ENCODE measurements around the gene SGTA.

The SGTA gene

DNA sequence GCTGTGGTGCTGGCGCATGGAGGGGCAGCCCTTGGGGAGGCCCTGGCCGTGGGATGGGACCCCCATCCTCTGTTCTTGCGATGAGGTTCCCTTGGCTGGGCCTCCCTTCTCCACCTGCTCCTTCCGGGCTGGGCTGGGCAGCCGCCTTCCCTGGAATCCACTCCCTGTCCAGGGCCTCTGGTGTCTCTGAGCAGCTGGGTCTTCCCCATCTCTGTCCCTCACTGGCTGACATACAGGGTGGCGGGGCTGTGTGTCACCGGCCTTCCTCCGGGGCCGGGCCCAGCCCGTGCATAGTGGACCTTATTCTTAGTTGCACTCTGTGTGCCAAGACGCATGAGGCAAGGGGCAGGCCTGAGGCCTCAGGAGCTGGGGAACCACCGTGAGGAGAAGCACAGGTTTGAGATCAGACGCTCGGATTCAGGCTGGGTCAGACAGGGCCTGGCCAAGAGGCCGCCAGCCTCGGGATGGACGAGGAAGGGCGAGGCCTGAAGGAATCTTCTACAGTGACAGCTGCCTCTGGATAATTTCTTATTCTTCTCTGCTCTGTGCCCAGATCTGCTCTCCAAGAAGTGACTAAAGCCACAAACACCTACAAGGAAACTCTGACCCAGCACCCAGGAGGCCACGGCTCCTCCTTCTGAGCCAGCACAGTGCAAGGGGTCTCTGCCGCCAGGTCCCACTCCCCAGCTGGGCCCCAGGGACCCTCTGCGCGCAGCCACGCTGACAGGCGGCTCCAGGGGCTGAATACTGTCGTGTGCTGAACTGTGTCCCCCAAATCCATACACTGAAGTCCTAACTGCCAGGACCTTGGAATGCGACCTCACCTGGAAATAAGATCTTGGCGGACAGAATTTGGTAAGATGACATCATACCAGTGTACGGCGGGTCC is 11.0 kb downstream of the SGTA start:
- DNase-seq (ENCODE audit: low spot score) = no peak

DNA sequence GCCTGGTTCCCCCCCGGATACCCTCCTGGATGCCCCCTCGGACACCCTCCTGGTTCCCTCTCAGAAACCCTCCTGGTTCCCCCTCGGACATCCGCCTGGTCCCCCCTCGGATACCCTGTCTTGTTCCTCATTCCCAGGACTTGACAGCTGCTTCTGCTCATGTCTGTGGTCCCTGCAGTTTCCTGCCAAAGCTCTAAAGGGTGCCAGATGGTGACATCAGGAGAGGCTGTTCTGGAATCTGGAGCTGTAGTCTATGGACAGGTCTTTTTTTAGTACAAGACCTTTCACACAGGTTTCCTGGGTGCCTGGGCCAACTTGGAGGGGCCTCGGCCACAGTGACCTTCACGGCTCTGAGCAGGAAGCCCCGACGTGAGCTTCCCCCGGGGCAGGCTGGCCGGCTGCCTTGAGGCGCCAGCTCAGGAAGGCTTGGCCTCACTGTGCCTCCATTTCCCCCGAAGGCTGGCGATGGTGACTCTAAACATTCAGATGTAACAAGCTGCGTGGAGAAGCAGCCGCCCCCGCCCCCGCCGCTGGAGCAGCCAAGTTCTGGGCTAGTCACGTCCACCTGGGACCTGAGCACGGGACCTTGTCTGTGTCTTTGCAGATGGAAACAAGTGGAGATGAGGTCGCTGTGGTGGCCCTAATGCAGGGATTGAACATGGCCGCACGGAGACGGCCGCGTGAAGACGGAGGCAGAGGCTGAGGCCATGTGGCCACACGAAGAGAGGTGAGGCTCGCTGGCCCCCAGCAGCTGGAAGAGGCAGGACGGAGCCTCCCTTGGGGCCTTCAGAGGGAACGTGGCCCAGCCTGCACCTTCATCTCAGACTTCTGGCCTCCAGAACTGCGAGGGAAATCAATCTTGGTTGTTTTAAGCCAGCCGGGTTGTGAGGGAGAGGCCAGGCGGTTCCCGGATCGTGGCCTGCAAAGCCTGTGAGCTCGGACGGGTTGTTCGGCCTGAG is 12.7 kb downstream of the SGTA start:
- peak; percentile 60 for DNase-seq (ENCODE audit: low spot score)

DNA sequence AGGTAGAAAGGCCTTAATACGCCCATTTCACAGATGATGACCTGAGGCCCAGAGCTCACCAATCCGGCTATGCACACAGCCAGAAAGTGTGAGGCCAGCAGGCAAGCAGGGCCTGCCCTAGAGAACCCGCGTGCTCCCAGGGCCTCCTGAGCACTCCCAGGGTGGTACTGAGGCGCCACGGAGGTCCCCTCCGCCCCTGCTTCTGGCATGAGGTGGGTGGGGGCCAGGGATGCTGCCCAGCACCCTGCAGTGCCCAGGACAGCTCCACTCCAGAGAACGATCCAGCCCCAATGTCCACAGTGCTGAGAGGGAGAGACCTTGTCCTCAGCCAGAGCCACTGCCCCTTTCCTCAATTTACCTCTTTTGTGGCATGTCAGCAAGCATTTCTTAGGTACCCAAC is 13.9 kb downstream of the SGTA start:
- peak; percentile 14 for DNase-seq (ENCODE audit: low spot score)

DNA sequence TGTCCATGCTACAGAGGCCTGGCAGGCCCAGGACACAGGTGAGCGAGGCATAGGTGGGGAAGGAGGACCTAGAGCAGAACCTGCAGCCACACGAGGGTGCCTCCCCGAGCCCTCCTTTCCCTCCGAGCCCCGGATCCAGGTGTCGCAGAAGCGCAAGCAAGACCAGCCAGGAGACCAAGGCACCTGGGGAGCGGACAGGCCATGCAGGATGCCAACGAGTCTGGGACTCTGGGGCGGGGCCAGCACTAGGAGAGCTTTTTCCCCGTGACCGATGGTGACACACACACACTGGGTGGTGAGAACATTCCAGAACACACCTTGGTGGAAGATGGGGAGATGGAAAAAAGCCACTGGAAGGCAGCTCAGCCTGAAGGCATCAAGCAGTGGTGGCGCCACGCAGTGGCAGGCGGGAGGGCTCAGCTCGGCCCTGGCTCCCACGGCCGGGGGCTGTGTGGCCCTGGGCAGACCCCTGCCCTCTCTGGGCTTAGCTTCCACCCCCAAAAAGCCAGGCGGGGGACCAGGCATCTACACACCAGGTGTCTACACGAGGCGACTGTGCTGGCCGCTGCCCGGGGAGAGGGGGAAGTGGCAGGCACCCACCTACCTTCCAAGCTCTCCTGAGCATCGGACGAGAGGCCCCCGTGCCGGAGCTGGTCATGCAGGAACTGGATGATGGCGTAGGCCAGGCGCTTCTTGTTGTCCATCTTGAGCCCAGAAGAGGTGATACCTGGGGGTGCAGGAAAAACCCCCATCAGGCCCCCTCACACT is 14.5 kb downstream of the SGTA start:
- peak; percentile 20 for DNase-seq (ENCODE audit: low spot score)

DNA sequence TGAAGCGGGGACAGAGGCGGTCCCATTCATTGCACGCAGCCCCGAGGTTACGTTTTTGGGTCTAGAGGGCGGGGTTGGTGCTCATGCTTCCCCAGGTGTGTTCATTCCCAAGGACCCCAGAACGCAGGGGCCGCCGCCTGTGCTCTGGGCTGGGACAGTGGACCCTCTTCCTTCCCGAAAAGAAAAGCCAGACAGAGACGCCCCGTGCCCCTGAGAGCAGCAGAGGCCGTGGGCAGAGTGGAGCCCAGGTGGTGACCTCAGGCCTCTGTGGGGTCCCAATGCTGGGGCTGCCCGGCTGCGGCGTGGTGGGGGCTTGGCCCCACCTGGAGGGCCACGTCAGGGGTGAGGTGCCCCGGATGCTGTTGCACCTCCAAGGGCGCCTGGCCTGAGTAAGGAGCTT is 15.4 kb downstream of the SGTA start:
- DNase-seq (ENCODE audit: low spot score) = peak; percentile 22

DNA sequence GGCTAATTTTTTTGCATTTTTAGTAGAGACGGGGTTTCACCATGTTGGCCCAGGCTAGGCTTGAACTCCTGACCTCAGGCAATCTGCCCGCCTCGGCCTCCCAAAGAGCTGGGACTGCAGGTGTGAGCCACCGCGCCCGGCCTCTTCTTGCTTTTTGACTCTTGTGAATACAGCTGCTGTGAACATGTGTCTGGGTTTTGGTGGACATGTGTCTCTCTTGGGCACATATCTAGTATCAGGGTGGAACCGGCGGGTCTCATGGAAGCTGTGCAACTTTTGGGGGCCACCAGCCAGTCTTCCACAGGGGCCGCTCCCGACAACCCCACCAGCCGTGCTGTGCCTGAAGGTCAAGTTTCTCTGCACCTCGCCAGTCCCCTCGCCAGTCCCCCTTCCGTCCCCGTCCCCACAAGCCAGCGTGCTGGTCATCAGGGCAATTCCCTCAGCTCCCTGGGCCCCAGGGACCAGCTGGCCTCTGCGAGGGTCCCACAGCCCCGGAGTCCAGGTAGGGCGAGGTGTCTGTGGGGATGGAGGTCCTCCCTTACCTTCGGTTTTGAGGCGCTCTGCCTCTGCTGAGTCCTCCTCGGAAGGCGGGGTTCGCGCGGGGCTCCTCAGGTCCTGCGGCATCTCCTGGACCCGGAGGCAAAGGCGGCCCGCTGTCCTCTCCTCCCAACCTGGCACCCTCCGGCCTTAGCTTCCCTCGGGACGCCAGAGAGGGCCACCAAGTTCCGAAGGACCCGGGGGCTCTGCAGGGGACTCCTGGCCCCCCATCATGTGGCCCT is 16.3 kb downstream of the SGTA start:
- peak; percentile 22 for DNase-seq (ENCODE audit: low spot score)

DNA sequence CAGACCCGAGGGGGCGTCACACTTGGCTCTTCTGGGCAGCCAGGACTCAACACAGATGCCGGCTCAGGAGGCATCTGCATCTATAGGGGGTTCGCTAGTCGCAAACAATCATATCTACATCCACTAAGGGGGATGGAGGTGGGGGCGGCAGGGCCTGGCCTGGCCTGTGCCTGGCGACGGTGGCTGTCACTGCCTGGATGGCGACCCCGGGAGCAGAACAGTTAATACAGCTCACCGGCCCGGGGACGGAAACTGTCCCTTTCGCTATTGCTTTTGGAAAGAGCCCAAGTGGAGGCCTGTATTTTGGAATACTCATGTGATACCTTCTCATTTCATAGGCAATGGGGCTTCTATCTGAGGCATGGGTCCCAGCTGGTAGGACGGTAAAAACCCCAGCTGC is 17.7 kb downstream of the SGTA start:
- no peak for DNase-seq (ENCODE audit: low spot score)

DNA sequence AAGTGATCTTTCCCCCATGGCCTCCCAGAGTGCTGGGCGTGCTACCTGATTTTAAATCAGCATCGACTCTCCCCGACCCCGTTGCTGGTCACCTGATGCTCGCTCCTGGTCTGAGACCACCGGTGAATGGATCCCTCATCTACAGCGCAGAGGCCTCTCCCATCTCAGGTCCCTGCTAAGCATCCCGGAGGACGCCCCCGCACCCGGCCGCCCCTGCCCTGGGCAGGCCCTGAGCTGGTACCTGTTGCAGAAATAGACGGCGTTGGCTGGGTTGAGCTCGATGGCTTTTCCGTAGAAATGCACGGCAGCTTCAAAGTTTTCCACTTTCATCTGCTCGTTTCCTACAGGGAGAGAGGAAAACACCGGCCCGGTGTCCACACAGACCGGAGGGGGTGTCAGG is 18.1 kb downstream of the SGTA start:
- DNase-seq (ENCODE audit: low spot score) = no peak

DNA sequence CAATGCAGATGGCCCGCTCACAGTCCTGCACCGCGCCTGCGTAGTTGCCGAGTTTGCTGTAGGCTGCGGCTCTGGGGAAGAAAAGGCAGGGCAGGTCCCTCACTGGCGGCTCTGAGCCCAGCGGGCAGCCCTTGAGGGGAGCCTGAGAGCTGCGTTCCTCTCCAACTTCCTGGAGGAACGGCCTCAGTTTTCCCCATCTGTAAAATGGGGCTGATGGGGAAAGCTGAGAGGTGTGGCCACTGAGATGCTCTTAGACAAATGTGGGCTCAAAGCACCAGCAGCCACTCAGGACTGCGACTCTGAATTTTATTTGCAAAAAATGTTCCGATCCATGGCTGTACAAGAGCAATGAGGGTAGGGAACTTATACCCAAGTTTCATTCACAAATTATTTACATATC is 19.4 kb downstream of the SGTA start:
- DNase-seq (ENCODE audit: low spot score) = no peak

DNA sequence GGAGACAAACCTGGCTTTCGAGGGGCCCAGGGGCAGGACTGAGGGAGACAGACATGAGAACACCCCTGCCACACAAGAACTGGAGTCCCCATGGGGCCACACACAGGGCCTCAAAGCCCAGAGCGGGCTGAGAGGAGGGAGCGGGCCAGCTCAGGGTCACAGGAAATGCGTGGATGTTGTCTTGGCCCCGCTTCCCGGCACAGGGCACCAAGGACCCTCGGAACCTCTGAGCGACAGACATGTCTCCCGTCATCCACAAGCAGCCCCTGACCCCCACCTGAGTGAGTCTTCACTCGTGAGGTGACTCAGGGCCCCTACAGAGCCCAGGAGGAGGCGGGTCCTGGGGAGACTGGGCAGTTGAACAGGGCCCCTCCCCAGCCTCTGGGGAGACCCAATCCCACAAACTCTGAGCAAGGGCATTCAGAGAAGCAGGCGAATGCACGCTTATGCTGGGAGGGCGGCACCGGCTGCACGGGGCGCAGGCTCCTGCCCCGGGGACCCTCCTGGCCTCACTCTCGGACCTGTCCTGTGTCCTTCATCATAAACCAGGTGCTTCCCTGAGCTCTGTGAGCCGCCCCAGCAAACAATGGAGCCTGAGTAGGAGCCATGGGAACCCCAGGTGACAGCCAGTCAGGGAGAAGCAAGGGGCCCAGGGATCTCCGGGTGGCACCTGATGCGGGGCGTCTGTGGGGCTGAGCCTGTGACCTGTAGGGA is 20.1 kb downstream of the SGTA start:
- DNase-seq (ENCODE audit: low spot score) = no peak

DNA sequence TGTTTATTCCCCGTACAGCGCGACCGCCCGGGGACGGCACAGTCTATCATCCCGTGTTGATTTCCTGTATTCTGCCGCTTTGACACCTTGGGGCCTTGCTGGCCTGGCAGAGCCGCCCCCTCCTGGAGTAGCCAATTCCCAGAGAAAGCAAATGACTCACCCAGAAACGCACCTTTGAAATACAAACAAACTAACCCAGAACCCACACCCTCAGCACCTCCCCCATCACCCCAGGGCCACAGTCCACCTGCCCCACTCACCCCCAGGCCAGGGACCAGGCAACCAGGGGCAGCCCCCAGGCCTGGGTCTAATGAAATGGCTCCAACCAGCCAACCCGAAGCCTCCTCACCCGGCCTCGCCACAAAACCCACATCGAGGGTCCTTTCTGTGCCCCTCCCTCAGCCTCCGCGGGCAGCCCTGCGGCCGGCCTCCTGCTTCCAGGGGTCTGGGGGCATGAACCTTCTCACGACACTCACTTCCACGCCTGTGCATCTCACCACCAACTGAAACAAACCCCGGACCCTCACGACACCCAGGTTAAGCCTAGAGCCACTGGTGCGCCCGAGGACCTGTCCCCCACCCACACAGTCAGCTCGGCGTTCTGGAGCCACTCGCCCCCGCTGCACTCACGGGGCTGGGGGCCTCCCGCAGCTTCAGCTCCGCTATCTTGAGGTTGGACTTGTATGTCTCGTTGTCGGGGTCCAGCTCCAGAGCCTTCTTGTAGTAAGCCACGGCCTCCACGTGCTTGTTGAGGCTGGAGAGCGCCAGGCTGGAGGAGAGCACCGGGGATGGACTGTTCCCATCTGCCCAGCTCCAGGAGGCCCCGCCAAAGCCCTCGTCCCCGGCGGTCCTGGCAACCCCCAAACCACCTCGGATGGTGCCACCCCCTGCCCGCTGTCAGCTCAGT is 20.9 kb downstream of the SGTA start:
- DNase-seq (ENCODE audit: low spot score) = no peak

DNA sequence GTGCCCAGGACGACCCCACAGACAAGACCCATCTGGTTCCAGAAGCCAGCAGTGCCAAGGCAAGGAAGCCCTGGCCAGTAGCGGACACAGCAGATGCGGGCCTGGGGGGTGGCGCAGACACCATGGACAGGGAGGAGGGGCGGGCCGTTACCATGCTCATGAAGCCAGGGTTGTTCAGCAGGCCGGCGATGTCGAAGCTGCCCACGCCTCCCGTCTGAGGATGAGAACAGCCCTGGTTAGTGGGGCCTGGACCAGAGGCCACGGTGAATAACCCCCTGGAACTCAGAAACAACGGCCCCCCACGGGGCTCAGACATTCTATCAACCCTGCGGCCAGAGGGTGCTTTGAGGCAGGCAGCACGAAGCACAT is 21.8 kb downstream of the SGTA start:
- no peak for DNase-seq (ENCODE audit: low spot score)

DNA sequence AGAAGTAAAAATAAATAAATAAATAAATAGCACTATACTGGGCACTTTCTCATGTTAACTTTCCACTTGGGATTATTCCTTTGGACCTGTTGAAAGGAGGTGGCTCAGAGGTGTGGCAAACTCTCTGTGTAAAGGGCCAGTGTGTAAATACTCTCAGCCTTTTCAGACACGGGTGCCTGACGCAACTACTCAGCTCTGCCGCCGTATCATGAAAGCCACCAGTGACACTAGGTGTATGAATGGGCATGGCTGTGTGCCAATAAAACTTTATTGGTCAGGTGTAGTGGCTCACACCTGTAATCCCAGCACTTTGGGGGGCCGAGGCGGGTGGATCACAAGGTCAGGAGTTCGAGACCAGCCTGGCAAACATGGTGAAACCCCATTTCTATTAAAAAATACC is 23.1 kb downstream of the SGTA start:
- DNase-seq (ENCODE audit: low spot score) = no peak

DNA sequence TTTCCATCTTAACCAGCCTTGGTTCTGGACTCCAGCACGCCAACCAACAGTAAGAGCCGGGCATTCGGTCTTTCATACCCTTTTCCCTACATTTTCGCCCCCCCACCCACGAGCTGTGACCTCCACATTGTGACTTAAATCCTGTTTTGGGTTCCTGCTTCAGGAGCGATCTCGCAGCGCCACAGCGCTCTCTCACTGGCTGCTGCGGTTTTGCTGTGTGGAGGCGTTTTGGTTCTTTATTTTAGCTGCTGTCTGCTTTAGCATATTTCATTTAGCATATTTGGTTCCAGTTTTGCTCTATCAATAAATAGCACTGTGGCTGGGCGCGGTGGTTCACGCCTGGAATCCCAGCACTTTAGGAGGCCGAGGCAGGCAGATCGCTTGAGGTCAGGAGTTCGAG is 23.7 kb downstream of the SGTA start:
- no peak for DNase-seq (ENCODE audit: low spot score)

DNA sequence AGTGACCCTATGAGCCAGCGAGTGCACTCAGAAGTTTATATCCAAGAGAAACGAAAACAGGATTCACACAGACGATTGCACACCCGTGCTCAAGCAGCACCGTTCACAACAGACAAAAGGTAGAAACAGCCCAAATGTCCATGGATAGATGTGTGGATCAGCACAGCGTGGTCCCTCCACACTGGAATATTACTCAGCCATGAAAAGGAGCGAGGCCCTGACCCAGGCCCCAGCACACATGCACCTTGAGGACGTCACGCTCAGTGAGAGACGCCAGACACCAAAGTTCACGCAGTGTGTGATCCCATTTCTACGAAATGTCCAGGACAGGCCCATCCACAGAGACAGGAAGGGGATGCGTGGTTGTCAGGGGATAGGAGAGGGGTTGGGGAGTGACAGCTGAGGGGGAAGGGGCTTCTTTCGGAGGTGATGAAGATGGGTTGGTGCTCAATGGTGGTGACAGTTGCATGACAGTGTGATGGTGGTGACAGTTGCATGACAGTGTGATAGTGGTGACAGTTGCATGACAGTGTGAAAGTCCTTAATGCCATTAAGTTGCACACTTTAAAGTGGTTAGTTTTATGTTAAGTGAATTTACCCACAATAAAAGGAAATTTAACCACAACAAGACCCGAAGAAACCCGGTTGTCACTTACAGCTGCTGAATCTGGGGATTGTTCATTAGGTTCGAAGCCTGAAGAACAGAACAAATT is 24.3 kb downstream of the SGTA start:
- no peak for DNase-seq (ENCODE audit: low spot score)

DNA sequence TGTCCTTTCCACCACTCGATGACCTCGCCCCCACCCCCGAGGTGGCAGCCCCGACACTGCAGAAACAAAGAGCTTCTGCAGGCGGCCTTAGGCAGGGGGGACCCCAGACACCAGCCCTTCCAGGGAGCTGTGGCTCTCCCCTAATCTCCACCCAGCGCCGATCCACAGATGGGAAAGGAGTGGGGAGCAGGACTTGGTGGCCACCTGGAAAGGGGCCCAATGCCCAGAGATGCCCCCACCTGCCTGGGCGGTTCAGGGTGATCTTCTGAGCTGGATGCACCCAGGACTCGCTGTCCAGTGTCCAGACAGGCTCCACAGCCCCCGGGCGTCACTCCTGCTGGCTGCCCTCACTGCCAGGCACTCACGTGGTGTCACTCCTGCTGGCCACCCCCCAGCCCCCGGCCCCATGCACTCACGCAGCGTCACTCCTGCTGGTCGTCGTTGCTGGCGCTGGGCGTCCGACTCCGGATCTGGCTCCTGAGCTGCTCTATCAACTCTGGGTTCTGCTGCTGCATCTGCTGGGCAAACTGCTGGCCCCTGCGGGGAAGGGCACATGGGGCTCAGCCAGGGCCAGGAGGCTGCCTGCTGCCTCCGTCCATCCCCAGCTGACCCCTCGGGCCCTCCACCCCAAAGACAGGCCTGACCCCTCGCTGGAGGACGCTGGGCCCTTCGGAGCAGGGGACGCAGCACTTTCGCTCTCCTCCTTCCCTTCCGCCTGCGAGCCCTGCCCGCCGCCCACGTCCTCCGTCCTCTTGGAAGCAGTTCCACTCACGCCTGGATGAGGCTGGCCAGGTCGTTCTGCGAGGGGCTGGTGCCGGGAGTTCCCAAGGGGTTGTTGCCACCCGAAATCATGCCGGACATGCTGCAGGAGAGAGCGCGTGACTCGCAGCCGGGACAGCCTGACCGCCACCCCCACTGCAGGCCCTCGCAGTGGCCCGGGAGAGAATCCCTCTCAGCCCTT is 25.9 kb downstream of the SGTA start:
- DNase-seq (ENCODE audit: low spot score) = peak; percentile 35

DNA sequence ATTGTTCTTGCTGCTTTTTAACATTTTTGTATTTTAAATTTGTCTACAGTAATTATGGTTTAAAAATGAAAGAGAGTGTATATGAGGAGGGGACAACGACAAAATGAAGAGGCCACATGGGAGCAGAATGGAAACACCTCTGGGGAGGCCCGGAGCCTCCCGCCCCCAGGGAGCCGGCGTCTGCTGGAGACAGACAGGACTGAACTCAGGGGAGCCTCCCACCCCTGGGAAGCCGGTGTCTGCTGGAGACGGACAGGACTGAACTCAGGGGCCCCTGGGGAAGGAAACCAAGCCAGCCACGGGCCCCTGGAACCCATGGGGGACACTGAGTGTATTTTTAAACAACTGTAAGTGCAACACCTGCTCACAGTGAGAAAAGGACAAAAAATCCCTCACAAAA is 26.6 kb downstream of the SGTA start:
- no peak for DNase-seq (ENCODE audit: low spot score)

DNA sequence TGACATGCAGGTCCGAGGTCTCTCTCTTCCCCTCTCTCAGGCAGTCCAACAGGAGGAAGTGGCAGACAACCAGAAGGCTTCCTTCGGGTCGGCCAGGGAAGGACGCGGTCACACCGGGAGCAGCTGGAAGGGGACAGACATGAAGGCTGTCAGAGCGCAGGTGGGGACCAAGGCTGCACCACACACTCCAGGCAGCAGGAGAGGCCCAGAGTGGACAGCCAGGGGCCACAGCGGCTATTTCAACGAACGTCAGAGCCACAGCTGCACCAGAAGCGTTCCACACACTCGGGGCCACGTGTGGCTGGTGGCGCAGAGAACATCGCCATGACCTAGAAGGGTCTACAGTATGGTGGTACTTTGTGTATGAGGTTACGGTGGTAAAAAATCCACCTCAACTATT is 27.3 kb downstream of the SGTA start:
- DNase-seq (ENCODE audit: low spot score) = no peak

All from D341Med (cell line).